GM23248 (cell line): ENCODE data around the gene TTC23.

ENCODE experiments used
- EZH2 ChIP-seq: fragments of 200-600 bp; sonication (generic); IDR thresholded peaks from 2 replicates; pipeline ENCODE4 v1.6.1; 2018; ENCODE audit warnings: antibody characterized with exemption, mild to moderate bottlenecking; ENCODE audit not compliant: insufficient read depth, poor library complexity, severe bottlenecking
- EZH2phosphoT487 ChIP-seq: fragments of 200-600 bp; sonication (generic); IDR thresholded peaks from 2 replicates; pipeline ENCODE4 v1.6.1; 2018; ENCODE audit warnings: antibody characterized with exemption, moderate library complexity, mild to moderate bottlenecking, low read depth; ENCODE audit not compliant: insufficient read depth

GRCh38 chr15:99143242-99143641, 106.1 kb downstream of the TTC23 start:
- TF ChIP-seq EZH2 = no peak
- TF ChIP-seq EZH2phosphoT487 = no peak
